Measurements from ENCODE around the gene KCNQ1. TPM values are rescaled to one million over a fixed set of nuclear protein-coding genes. Genes with fewer than 3 reads are reported as not detected.

The KCNQ1 gene
- total RNA-seq, 1 donor from 2014 or later = 1.6 TPM

DNA sequence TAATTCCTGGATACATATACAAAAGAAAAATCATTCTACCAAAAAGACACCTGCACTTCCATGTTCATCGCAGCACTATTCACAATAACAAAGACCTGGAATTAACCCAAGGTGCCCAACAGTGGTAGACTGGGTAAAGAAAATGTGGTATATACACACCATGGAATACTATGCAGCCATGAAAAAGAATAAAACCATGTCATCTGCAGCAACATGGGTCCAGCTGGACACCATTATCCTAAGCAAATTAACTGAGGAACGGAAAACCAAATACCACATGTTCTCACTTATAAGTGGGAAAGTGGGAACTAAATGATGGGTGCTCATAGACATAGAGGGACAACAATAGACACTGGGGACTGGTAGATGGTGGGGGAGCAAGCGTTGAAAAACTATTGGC is 5.0 kb upstream of the KCNQ1 start:
- no peaks in the 10 kb centered on the region for H3K36me3 ChIP-seq (ENCODE audit: control insufficient read depth, insufficient read depth, low read length)
- H3K27me3 ChIP-seq (ENCODE audit: control insufficient read depth, insufficient read depth, low read length) = peaks cover 5% of the 10 kb centered on the region
- TF ChIP-seq, protein P1, sequence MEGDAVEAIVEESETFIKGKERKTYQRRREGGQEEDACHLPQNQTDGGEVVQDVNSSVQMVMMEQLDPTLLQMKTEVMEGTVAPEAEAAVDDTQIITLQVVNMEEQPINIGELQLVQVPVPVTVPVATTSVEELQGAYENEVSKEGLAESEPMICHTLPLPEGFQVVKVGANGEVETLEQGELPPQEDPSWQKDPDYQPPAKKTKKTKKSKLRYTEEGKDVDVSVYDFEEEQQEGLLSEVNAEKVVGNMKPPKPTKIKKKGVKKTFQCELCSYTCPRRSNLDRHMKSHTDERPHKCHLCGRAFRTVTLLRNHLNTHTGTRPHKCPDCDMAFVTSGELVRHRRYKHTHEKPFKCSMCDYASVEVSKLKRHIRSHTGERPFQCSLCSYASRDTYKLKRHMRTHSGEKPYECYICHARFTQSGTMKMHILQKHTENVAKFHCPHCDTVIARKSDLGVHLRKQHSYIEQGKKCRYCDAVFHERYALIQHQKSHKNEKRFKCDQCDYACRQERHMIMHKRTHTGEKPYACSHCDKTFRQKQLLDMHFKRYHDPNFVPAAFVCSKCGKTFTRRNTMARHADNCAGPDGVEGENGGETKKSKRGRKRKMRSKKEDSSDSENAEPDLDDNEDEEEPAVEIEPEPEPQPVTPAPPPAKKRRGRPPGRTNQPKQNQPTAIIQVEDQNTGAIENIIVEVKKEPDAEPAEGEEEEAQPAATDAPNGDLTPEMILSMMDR (IDR thresholded peaks at IDR 0.05; ENCODE audit: insufficient read depth, low read length, severe bottlenecking) = no peak
- DNase-seq (ENCODE audit: low read depth) (no peak), FAIRE-seq (no peak)
- no peak overlapping the region for H3K4me3 ChIP-seq (ENCODE audit: low read depth, low read length)

GRCh38 chr11:2440646-2441045 is 4.2 kb upstream of the KCNQ1 start:
- H3K36me3 ChIP-seq (ENCODE audit: control insufficient read depth, insufficient read depth, low read length) = no peaks in the 10 kb centered on the region
- peaks cover 5% of the 10 kb centered on the region for H3K27me3 ChIP-seq (ENCODE audit: control insufficient read depth, insufficient read depth, low read length)
- DNase-seq (ENCODE audit: low read depth) (no peak), FAIRE-seq (no peak)
- H3K4me3 ChIP-seq (ENCODE audit: low read depth, low read length) = no peak overlapping the region
- TF ChIP-seq, protein P1 (IDR thresholded peaks at IDR 0.05; ENCODE audit: insufficient read depth, low read length, severe bottlenecking) = no peak

GRCh38 chr11:2441171-2441570 is 3.6 kb upstream of the KCNQ1 start:
- Histone ChIP-seq H3K4me3 (ENCODE audit: low read depth, low read length) (no peak overlapping the region), H3K27me3 (ENCODE audit: control insufficient read depth, insufficient read depth, low read length) (peaks cover 5% of the 10 kb centered on the region), H3K36me3 (ENCODE audit: control insufficient read depth, insufficient read depth, low read length) (no peaks in the 10 kb centered on the region)
- FAIRE-seq = no peak
- TF ChIP-seq, protein P1 (IDR thresholded peaks at IDR 0.05; ENCODE audit: insufficient read depth, low read length, severe bottlenecking) = no peak
- no peak for DNase-seq (ENCODE audit: low read depth)

- FAIRE-seq = no peak
- Histone ChIP-seq H3K36me3 (ENCODE audit: control insufficient read depth, insufficient read depth, low read length) (no peaks in the 10 kb centered on the region), H3K4me3 (ENCODE audit: low read depth, low read length) (no peak overlapping the region), H3K27me3 (ENCODE audit: control insufficient read depth, insufficient read depth, low read length) (peaks cover 5% of the 10 kb centered on the region)
- TF ChIP-seq, protein P1 (IDR thresholded peaks at IDR 0.05; ENCODE audit: insufficient read depth, low read length, severe bottlenecking) = no peak
- no peak for DNase-seq (ENCODE audit: low read depth)
Observed at GRCh38 chr11:2442589-2442988, 2.2 kb upstream of the KCNQ1 start.

- no peak for FAIRE-seq
- Histone ChIP-seq H3K36me3 (ENCODE audit: control insufficient read depth, insufficient read depth, low read length) (no peaks in the 10 kb centered on the region), H3K4me3 (ENCODE audit: low read depth, low read length) (no peak overlapping the region), H3K27me3 (ENCODE audit: control insufficient read depth, insufficient read depth, low read length) (peaks cover 5% of the 10 kb centered on the region)
- TF ChIP-seq, protein P1 (IDR thresholded peaks at IDR 0.05; ENCODE audit: insufficient read depth, low read length, severe bottlenecking) = no peak
- DNase-seq (ENCODE audit: low read depth) = no peak
Observed at GRCh38 chr11:2443406-2443805, 1.4 kb upstream of the KCNQ1 start.

Measured in bronchial epithelial cell (primary cell).